Prostate gland (tissue), 2 donors: ENCODE data around the gene NRSN2. TPM values are rescaled to one million over a fixed set of nuclear protein-coding genes. Genes with fewer than 3 reads are reported as not detected.
A peak's percentile ranks its signal among the peaks of the same experiment; 100 is the strongest.

Experiments used
- DNase-seq: peaks from one replicate; pipeline ENCODE4 v3.0.0-alpha.2; 2019; ENCODE audit warnings: low spot score
- H3K27ac ChIP-seq, 2 donors: fragments of 200-600 bp; sonication (generic); 2 replicates each; pipeline ENCODE4 v1.5.1; 2017 to 2019
- H3K27me3 ChIP-seq: fragments of 200-600 bp; sonication (generic); replicated peaks from 2 replicates; pipeline ENCODE4 v1.5.1; 2019; ENCODE audit not compliant: insufficient read depth
- H3K36me3 ChIP-seq, 2 donors: fragments of 200-600 bp; sonication (generic); 1 replicate in 1 of 2; 2 replicates in 1 of 2; pipeline versions ENCODE4 v1.5.1 to v1.8.1; 2017 to 2019
- H3K4me1 ChIP-seq: fragments of 200-600 bp; sonication (generic); replicated peaks from 2 replicates; pipeline ENCODE4 v1.5.1; 2019
- H3K4me3 ChIP-seq, 2 donors: fragments of 200-600 bp; sonication (generic); 2 replicates each; pipeline ENCODE4 v1.5.1; 2017 to 2019
- H3K9me3 ChIP-seq: fragments of 200-600 bp; sonication (generic); 2 replicates; pipeline ENCODE4 v1.5.1; 2017
- CTCF ChIP-seq, 4 experiments: fragments of 200-600 bp in 2 of 4; fragments of 450-650 bp in 2 of 4; sonication (generic) in 2 of 4; IDR thresholded peaks; 1 replicate in 3 of 4; 2 replicates in 1 of 4; pipeline ENCODE4 v1.5.1; 2016 to 2019; ENCODE audit warnings: antibody characterized with exemption in 4 of 4, mild to moderate bottlenecking in 2 of 4, moderate library complexity in 2 of 4
- POLR2A ChIP-seq: fragments of 450-650 bp; IDR thresholded peaks from one replicate; pipeline ENCODE4 v1.6.1; 2016; ENCODE audit warnings: antibody characterized with exemption, mild to moderate bottlenecking
- POLR2AphosphoS5 ChIP-seq: sonication (generic); formaldehyde crosslinking; IDR thresholded peaks from one replicate; pipeline ENCODE4 v1.6.1; 2017; ENCODE audit warnings: antibody characterized with exemption
- WGBS: methylation state at CpG from one replicate; pipeline ENCODE4 v1.1.5; 2018; 5-methylcytosine and 5-hydroxymethylcytosine counted together
- intact Hi-C: fragments of 100-400 bp; cut with DNase I; formaldehyde crosslinking; loops from one replicate; pipeline ENCODE4 v1.14.2; 2022
- total RNA-seq, 2 donors: library from RNA; depleted of rRNA; stranded (reverse); fragments of >200 nt; gene quantifications; one replicate each; pipeline ENCODE4 v1.1.0, GENCODE V29; 2016

The NRSN2 gene
- total RNA-seq, 2 donors from 2014 or later, result 26.3 to 48.3 TPM

- Histone ChIP-seq H3K4me3 (peak overlapping the region; percentile 43 to 78), H3K4me1 (no peaks in the 10 kb centered on the region), H3K36me3 (no peaks in the 10 kb centered on the region), H3K27me3 (no peaks in the 10 kb centered on the region), H3K27ac (peak overlapping the region; percentile 81 to 82), H3K9me3 (no peaks in the 10 kb centered on the region)
- DNase-seq, result peak; percentile 85
- WGBS, result under 1% methylated on average over 48 of the region's 49 CpGs
- intact Hi-C loops, result no loop called here
- TF ChIP-seq CTCF (IDR thresholded peaks at IDR 0.05), result peak in 1 of 4 experiments; percentile 12
- TF ChIP-seq POLR2A, result peak; percentile 68
- TF ChIP-seq POLR2AphosphoS5, result peak; percentile 31
Observed at GRCh38 chr20:381581-382290, 34.8 kb downstream of the NRSN2 start.

- Histone ChIP-seq H3K4me3 (no peak overlapping the region), H3K27me3 (no peaks in the 10 kb centered on the region), H3K4me1 (no peaks in the 10 kb centered on the region), H3K27ac (peak overlapping the region; percentile 81 to 82), H3K36me3 (no peaks in the 10 kb centered on the region), H3K9me3 (no peaks in the 10 kb centered on the region)
- intact Hi-C loops, result no loop called here
- TF ChIP-seq POLR2AphosphoS5 (no peak), CTCF (IDR thresholded peaks at IDR 0.05) (no peak), POLR2A (no peak)
- whole genome bisulfite sequencing, result 63% methylated on average over 8 of the region's 8 CpGs
- DNase-seq, result no peak
Observed at GRCh38 chr20:382291-383115, 35.6 kb downstream of the NRSN2 start.

- TF ChIP-seq CTCF (IDR thresholded peaks at IDR 0.05), result no peak
- no peak for TF ChIP-seq POLR2A
- no peak for TF ChIP-seq POLR2AphosphoS5
- intact Hi-C loops, result no loop called here
- H3K4me1 ChIP-seq, result no peaks in the 10 kb centered on the region
Observed at GRCh38 chr20:383889-384288, 37.0 kb downstream of the NRSN2 start.

GRCh38 chr20:384723-385122 lies 37.8 kb downstream of the NRSN2 start:
- H3K9me3 ChIP-seq, result no peaks in the 10 kb centered on the region
- no peak overlapping the region for H3K4me3 ChIP-seq
- no peak for DNase-seq
- WGBS, result 100% methylated on average over 1 of the region's 1 CpG
- TF ChIP-seq POLR2AphosphoS5 (no peak), POLR2A (no peak), CTCF (IDR thresholded peaks at IDR 0.05) (no peak)
- H3K27me3 ChIP-seq, result no peaks in the 10 kb centered on the region
- no peaks in the 10 kb centered on the region for H3K36me3 ChIP-seq
- H3K4me1 ChIP-seq, result no peaks in the 10 kb centered on the region
- no peak overlapping the region for H3K27ac ChIP-seq
- intact Hi-C loops, result no loop called here

More at GRCh38 chr20:383889-384288, 37.0 kb downstream of the NRSN2 start:
- no peaks in the 10 kb centered on the region for H3K27me3 ChIP-seq
- 76% methylated on average over 5 of the region's 5 CpGs for WGBS
- no peaks in the 10 kb centered on the region for H3K36me3 ChIP-seq
- DNase-seq, result no peak
- H3K9me3 ChIP-seq, result no peaks in the 10 kb centered on the region
- H3K27ac ChIP-seq, result no peak overlapping the region
- H3K4me3 ChIP-seq, result no peak overlapping the region
